HG02759 (cell line): ENCODE measurements around the gene LAMC2.

Experiments used
- ATAC-seq: cut with Tn5 transposase; IDR thresholded peaks from one replicate; pipeline ENCODE4 v1.9.1; 2021; ENCODE audit warnings: mild to moderate bottlenecking, moderate library complexity; ENCODE audit not compliant: unreplicated experiment

Gene LAMC2

DNA sequence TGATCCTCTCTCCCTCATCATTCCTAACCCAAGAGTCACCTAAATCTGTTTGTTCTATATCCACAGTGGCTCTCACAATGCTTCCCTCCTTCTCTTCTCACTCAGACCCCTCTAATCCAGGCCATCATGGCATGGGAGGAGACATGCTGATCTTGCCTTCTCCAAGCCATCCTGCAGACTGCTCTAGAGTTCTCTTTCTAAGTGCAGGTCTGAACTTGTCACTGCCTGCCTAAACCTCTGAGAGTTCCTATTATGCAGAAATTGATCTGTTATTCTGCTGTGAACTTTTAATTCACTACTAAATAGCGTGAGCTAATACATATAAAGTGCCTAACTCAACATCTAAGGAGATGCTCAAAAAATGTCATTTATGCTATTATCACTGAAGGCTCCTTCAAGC lies 26.8 kb downstream of the LAMC2 start:
- no peak for ATAC-seq

GRCh38 chr1:183214021-183214970 lies 28.2 kb downstream of the LAMC2 start:
- no peak for ATAC-seq

- ATAC-seq, result no peak
Measured at GRCh38 chr1:183215076-183215720, 29.1 kb downstream of the LAMC2 start.

- ATAC-seq, result no peak
Measured at GRCh38 chr1:183215936-183216335, 29.9 kb downstream of the LAMC2 start.

DNA sequence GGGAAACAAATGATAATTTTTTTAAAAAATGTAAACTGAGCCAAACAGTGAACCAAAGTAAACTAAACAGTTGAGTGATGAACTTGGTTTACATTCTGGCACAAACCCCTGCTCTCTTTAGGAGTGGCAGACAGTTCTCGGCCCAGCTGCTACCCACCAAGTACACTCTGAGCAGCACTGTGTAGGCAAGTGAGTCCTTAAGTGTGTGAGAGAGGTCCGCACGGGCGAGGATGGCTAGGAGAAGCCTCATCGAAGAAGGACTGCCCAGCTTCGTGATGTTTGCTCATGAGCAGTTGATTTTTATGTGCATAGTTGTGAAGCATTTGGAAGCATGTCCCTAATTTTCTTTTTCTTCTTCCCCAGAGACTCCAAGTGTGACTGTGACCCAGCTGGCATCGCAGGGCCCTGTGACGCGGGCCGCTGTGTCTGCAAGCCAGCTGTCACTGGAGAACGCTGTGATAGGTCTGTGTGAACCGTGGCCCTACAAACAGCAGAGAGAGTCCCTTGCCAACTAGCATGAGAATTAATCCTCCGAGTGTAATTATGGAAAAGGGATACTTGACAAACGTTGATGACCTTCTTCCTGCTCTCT lies 32.1 kb downstream of the LAMC2 start:
- no peak for ATAC-seq

- no peak for ATAC-seq
Measured at GRCh38 chr1:183218971-183219615, 33.0 kb downstream of the LAMC2 start.

DNA sequence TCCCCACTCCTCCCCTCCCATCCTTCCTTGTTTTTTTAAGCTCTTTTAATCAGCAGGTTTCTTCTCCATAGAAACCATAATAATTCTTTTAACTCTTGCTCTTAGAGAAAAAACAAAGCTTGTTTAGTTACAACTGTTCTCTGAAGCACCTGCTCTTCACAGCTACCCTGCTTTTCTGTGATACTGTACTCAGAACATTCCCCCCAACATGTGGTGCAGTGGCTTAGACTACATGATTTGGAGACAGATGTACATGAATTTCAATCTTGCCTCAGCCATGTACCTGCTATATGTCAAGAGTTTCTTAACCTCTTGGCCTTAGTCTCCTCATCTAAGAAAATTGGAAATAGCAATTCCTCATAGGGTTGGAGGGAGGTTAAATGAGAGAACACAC lies 33.5 kb downstream of the LAMC2 start:
- no peak for ATAC-seq

- ATAC-seq, result no peak
Measured at GRCh38 chr1:183222909-183223308, 36.8 kb downstream of the LAMC2 start.

DNA sequence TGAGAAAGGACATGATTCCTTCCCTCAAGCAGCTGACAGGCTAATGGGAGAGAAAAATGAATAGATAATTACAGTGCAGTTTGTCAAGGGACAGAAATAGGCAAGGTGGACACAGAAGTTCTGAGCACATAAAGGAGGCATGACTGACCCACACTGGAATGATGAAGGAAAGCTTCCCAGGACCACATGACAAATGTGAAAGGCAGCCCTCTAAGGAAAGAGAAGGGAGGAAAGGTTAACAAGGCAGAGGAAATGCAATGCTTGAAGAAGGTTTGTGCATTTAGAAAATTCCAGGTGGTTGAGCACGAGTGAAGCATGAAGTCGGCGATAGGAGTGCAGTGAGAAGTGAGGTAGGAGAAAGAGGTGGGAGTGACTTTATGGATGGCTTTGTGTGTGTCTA lies 37.4 kb downstream of the LAMC2 start:
- ATAC-seq, result no peak

GRCh38 chr1:183226361-183226760 lies 40.3 kb downstream of the LAMC2 start:
- no peak for ATAC-seq

DNA sequence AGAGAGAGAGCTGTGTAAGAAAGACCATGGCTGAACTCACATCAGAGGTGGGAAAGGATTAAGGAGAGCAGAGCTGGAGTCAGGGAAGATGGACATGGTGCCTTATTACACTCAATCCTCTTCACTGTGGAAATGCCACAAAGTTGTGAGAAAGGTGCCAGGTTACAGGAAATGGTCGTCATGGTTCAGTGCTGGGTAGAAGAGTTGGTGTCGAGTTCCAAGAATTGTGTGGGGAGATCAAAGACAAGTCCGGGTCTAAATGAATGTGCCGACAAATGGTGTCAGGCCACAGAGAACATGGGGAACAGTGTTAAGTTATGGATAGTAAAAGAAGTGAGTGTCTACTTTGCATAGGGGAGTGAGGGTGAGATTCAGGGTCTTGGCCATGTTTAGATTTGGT lies 40.9 kb downstream of the LAMC2 start:
- no peak for ATAC-seq

GRCh38 chr1:183227422-183228346 lies 41.6 kb downstream of the LAMC2 start:
- ATAC-seq, result peak; percentile 87

DNA sequence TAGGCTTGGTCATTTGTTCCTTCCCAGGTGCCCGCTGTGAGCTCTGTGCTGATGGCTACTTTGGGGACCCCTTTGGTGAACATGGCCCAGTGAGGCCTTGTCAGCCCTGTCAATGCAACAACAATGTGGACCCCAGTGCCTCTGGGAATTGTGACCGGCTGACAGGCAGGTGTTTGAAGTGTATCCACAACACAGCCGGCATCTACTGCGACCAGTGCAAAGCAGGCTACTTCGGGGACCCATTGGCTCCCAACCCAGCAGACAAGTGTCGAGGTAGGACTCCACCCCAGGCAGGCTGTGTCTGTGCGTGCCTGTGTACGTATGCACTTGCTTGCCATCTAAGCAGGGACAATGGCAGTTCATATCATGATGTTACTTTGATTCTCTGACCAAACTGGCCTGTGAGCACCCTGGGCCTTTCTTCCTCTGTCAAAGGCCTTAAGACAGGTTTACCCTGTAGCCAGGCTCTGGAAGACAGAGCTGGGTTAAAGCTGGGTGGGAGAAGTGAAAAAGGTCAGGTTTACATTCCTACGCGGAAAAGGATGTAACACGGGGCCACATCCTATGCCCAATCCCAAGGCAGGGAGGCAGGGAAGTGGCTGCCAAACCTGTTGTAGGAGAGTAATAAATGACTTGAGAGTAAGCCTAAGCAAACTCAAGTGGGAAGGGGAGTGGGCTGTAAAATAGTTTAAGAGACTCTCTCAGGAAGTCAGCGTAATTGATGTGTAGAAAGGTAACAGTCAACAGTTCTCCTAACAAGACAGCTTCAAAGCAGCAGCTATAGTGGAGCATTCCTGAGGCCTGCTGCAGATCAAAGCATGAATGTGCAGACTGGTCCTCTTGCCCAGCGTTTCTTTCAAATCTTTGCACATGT lies 42.5 kb downstream of the LAMC2 start:
- ATAC-seq, result peak; percentile 11

GRCh38 chr1:183230413-183230812 lies 44.3 kb downstream of the LAMC2 start:
- no peak for ATAC-seq

GRCh38 chr1:183231545-183231944 lies 45.5 kb downstream of the LAMC2 start:
- no peak for ATAC-seq

GRCh38 chr1:183233113-183233512 lies 47.0 kb downstream of the LAMC2 start:
- no peak for ATAC-seq

- ATAC-seq, result no peak
Measured at GRCh38 chr1:183234660-183235476, 48.8 kb downstream of the LAMC2 start.

- no peak for ATAC-seq
Measured at GRCh38 chr1:183235503-183235902, 49.4 kb downstream of the LAMC2 start.
